SK-N-SH treated with all-trans-retinoic acid at 6 μM for 48 hours (cell line): ENCODE measurements around the gene ZNF423.

Source experiments
- ATAC-seq: fragments of 200-7000 bp; cut with Tn5 transposase; 3 replicates; pipeline ENCODE4 v1.9.1; 2020; ENCODE audit warnings: mild to moderate bottlenecking, moderate library complexity
- BACH2 ChIP-seq: fragments of 250-450 bp; sonication (Bioruptor Pico); IDR thresholded peaks from 2 replicates; pipeline ENCODE4 v1.9.0; 2021; ENCODE audit warnings: mild to moderate bottlenecking, borderline replicate concordance
- CREB5 ChIP-seq: fragments of 250-450 bp; sonication (Bioruptor Pico); IDR thresholded peaks from 2 replicates; pipeline ENCODE4 v1.5.1; 2020; ENCODE audit warnings: low read depth, mild to moderate bottlenecking, moderate library complexity
- CSDC2 ChIP-seq: fragments of 250-450 bp; sonication (Bioruptor Pico); IDR thresholded peaks from 2 replicates; pipeline ENCODE4 v1.5.0; 2020; ENCODE audit warnings: mild to moderate bottlenecking, moderate library complexity
- ESRRG ChIP-seq: fragments of 250-450 bp; sonication (Bioruptor Pico); IDR thresholded peaks from 2 replicates; pipeline ENCODE4 v1.6.1; 2021; ENCODE audit warnings: mild to moderate bottlenecking
- GLIS3 ChIP-seq: fragments of 250-450 bp; sonication (Bioruptor Pico); IDR thresholded peaks from 2 replicates; pipeline ENCODE4 v1.5.0; 2020; ENCODE audit warnings: mild to moderate bottlenecking, moderate library complexity
- ISL1 ChIP-seq: fragments of 250-450 bp; sonication (Bioruptor Pico); IDR thresholded peaks from 2 replicates; pipeline ENCODE4 v2.1.2; 2022; ENCODE audit warnings: mild to moderate bottlenecking, moderate library complexity
- OSR1 ChIP-seq: fragments of 250-450 bp; sonication (Bioruptor Pico); IDR thresholded peaks from 2 replicates; pipeline ENCODE4 v1.8.0; 2022; ENCODE audit warnings: moderate library complexity, mild to moderate bottlenecking, inconsistent platforms
- PATZ1 ChIP-seq: fragments of 250-450 bp; sonication (Bioruptor Pico); IDR thresholded peaks from 2 replicates; pipeline ENCODE4 v1.8.0; 2020; ENCODE audit warnings: mild to moderate bottlenecking, moderate library complexity, borderline replicate concordance
- POU6F1 ChIP-seq: fragments of 250-450 bp; sonication (Bioruptor Pico); IDR thresholded peaks from 2 replicates; pipeline ENCODE4 v1.8.0; 2021; ENCODE audit warnings: low read depth, mild to moderate bottlenecking, moderate library complexity, borderline replicate concordance
- PPARA ChIP-seq: fragments of 250-450 bp; sonication (Bioruptor Pico); IDR thresholded peaks from 2 replicates; pipeline ENCODE4 v1.5.0; 2020; ENCODE audit warnings: mild to moderate bottlenecking, borderline replicate concordance
- RARB ChIP-seq: fragments of 250-450 bp; sonication (Bioruptor Pico); IDR thresholded peaks from 2 replicates; pipeline ENCODE4 v1.8.0; 2021; ENCODE audit warnings: mild to moderate bottlenecking, moderate library complexity
- SNAI2 ChIP-seq: fragments of 250-450 bp; sonication (Bioruptor Pico); IDR thresholded peaks from 2 replicates; pipeline ENCODE4 v1.5.0; 2020; ENCODE audit warnings: mild to moderate bottlenecking, moderate library complexity
- TCF4 ChIP-seq: fragments of 250-450 bp; sonication (Bioruptor Pico); IDR thresholded peaks from 2 replicates; pipeline ENCODE4 v1.8.0; 2021; ENCODE audit warnings: mild to moderate bottlenecking, moderate library complexity, borderline replicate concordance
- TOX ChIP-seq: fragments of 250-450 bp; sonication (Bioruptor Pico); IDR thresholded peaks from 2 replicates; pipeline ENCODE4 v1.8.0; 2021; ENCODE audit warnings: mild to moderate bottlenecking, moderate library complexity, borderline replicate concordance
- TSHZ2 ChIP-seq: fragments of 250-450 bp; sonication (Bioruptor Pico); IDR thresholded peaks from 2 replicates; pipeline ENCODE4 v1.5.0; 2020; ENCODE audit warnings: mild to moderate bottlenecking, moderate library complexity
- ZC3H10 ChIP-seq: fragments of 250-450 bp; sonication (Bioruptor Pico); IDR thresholded peaks from 2 replicates; pipeline ENCODE4 v1.5.1; 2021; ENCODE audit warnings: mild to moderate bottlenecking, moderate library complexity
- ZFP3 ChIP-seq: fragments of 250-450 bp; sonication (Bioruptor Pico); IDR thresholded peaks from 2 replicates; pipeline ENCODE4 v1.5.0; 2020; ENCODE audit warnings: mild to moderate bottlenecking, moderate library complexity
- ZFP30 ChIP-seq: fragments of 450-650 bp; formaldehyde crosslinking; IDR thresholded peaks from 2 replicates; pipeline ENCODE4 v1.5.0; 2022; ENCODE audit warnings: mild to moderate bottlenecking, moderate library complexity
- ZNF565 ChIP-seq: fragments of 450-650 bp; formaldehyde crosslinking; conservative IDR thresholded peaks from 2 replicates; pipeline ENCODE4 v1.5.0; 2020; ENCODE audit warnings: low read depth, mild to moderate bottlenecking, moderate library complexity
- ZNF70 ChIP-seq: fragments of 450-650 bp; formaldehyde crosslinking; IDR thresholded peaks from 2 replicates; pipeline ENCODE4 v1.5.0; 2020; ENCODE audit warnings: mild to moderate bottlenecking, moderate library complexity
- ZNF8 ChIP-seq: fragments of 450-650 bp; formaldehyde crosslinking; IDR thresholded peaks from 2 replicates; pipeline ENCODE4 v1.5.0; 2020; ENCODE audit warnings: mild to moderate bottlenecking, moderate library complexity
- TF ChIP-seq, protein P1 (sequence below): fragments of 250-450 bp; sonication (Bioruptor Pico); IDR thresholded peaks from 2 replicates; pipeline ENCODE4 v1.5.1; 2021; ENCODE audit warnings: mild to moderate bottlenecking, moderate library complexity

ZNF423 gene

GRCh38 chr16:49527611-49528010 is 328.3 kb downstream of the ZNF423 start:
- ATAC-seq, result no peak; the same call in 2 of the 3 replicates

GRCh38 chr16:49526860-49527365 is 329.0 kb downstream of the ZNF423 start:
- TF ChIP-seq ZFP3 (CRISPR knock-in tag) (no peak), ZNF8 (no peak), ZNF70 (CRISPR knock-in tag) (no peak), CSDC2 (no peak), PATZ1 (CRISPR knock-in tag) (no peak), POU6F1 (CRISPR knock-in tag) (no peak), BACH2 (CRISPR knock-in tag) (no peak), ZFP30 (no peak), CREB5 (no peak), ZC3H10 (CRISPR knock-in tag) (no peak), ISL1 (CRISPR knock-in tag) (no peak), TCF4 (CRISPR knock-in tag) (no peak), TOX (CRISPR knock-in tag) (no peak), RARB (no peak), ESRRG (CRISPR knock-in tag) (no peak), ZNF565 (CRISPR knock-in tag) (no peak)
- ATAC-seq, result no peak

More at GRCh38 chr16:49527611-49528010, 328.3 kb downstream of the ZNF423 start:
- TF ChIP-seq ESRRG (CRISPR knock-in tag), result no peak
- no peak for TF ChIP-seq GLIS3 (CRISPR knock-in tag)
- no peak for TF ChIP-seq ZFP30
- peak; percentile 49; the same call in 1 of the 2 replicates for TF ChIP-seq ZNF70 (CRISPR knock-in tag)
- no peak for TF ChIP-seq OSR1 (CRISPR knock-in tag)
- TF ChIP-seq TCF4 (CRISPR knock-in tag), result no peak
- TF ChIP-seq, protein P1, sequence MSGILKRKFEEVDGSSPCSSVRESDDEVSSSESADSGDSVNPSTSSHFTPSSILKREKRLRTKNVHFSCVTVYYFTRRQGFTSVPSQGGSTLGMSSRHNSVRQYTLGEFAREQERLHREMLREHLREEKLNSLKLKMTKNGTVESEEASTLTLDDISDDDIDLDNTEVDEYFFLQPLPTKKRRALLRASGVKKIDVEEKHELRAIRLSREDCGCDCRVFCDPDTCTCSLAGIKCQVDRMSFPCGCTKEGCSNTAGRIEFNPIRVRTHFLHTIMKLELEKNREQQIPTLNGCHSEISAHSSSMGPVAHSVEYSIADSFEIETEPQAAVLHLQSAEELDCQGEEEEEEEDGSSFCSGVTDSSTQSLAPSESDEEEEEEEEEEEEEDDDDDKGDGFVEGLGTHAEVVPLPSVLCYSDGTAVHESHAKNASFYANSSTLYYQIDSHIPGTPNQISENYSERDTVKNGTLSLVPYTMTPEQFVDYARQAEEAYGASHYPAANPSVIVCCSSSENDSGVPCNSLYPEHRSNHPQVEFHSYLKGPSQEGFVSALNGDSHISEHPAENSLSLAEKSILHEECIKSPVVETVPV (CRISPR knock-in tag), result no peak
- no peak for TF ChIP-seq ZNF565 (CRISPR knock-in tag)
- TF ChIP-seq ZC3H10 (CRISPR knock-in tag), result no peak
- TF ChIP-seq ZFP3 (CRISPR knock-in tag), result peak; percentile 51; the same call in 1 of the 2 replicates
- no peak for TF ChIP-seq PPARA
- TF ChIP-seq CSDC2, result no peak
- TF ChIP-seq POU6F1 (CRISPR knock-in tag), result no peak
- no peak for TF ChIP-seq TSHZ2 (CRISPR knock-in tag)
- TF ChIP-seq RARB, result no peak
- TF ChIP-seq ISL1 (CRISPR knock-in tag), result no peak
- TF ChIP-seq SNAI2 (CRISPR knock-in tag), result no peak
